MCF 10A (cell line): ENCODE results near the gene STPG1. TPM values are rescaled to one million over a fixed set of nuclear protein-coding genes. Genes with fewer than 3 reads are reported as not detected.
A peak's percentile ranks its signal among the peaks of the same experiment; 100 is the strongest.

Experiments used
- BruUV-seq: library from RNA; stranded (reverse); fragments of 400-500 nt; replicated peaks from 2 replicates; lab custom pipeline; 2021; lab: Mats Ljungman, UMichigan
- CTCF ChIA-PET: fragments of 300-600 bp; sonication (Branson Sonifier 250); formaldehyde crosslinking; extraction: SDS; loops from one replicate; lab custom pipeline; 2021; ENCODE audit warnings: antibody characterized with exemption, inconsistent platforms; lab: Yijun Ruan, JAX
- POLR2A ChIA-PET: fragments of 300-600, 350-650 bp; sonication (Branson Sonifier 250); formaldehyde crosslinking; extraction: SDS; loops from one replicate; lab custom pipeline; 2020; ENCODE audit warnings: antibody characterized with exemption, inconsistent platforms; lab: Yijun Ruan, JAX
- DNase-seq: peaks from one replicate; pipeline ENCODE4 v3.0.0-alpha.2; 2018; ENCODE audit not compliant: unreplicated experiment
- H3K27ac Mint-ChIP-seq: one replicate; pipeline ENCODE4 v1.8.0; 2022; ENCODE audit warnings: mild to moderate bottlenecking, low read depth, mixed read lengths; ENCODE audit not compliant: unreplicated experiment
- H3K27me3 Mint-ChIP-seq: one replicate; pipeline ENCODE4 v1.8.0; 2022; ENCODE audit warnings: mixed read lengths; ENCODE audit not compliant: insufficient read depth, unreplicated experiment
- H3K36me3 Mint-ChIP-seq: one replicate; pipeline ENCODE4 v1.8.0; 2022; ENCODE audit warnings: mild to moderate bottlenecking, moderate library complexity, mixed read lengths; ENCODE audit not compliant: insufficient read depth, unreplicated experiment
- H3K4me1 Mint-ChIP-seq: one replicate; pipeline ENCODE4 v1.8.0; 2022; ENCODE audit warnings: mixed read lengths; ENCODE audit not compliant: insufficient read depth, unreplicated experiment
- H3K4me3 Mint-ChIP-seq: one replicate; pipeline ENCODE4 v1.8.0; 2022; ENCODE audit warnings: mild to moderate bottlenecking, moderate library complexity, mixed read lengths; ENCODE audit not compliant: unreplicated experiment
- H3K9me3 Mint-ChIP-seq: one replicate; pipeline ENCODE4 v1.8.0; 2022; ENCODE audit warnings: mixed read lengths; ENCODE audit not compliant: unreplicated experiment
- CTCF ChIP-seq: fragments of 200-600 bp; IDR thresholded peaks from one replicate; pipeline ENCODE4 v1.8.0; 2022; ENCODE audit warnings: antibody characterized with exemption, mild to moderate bottlenecking; ENCODE audit not compliant: unreplicated experiment
- intact Hi-C: fragments of 100-400 bp; cut with micrococcal nuclease; formaldehyde crosslinking; loops from 2 replicates; pipeline ENCODE4 v1.14.1; 2022
- total RNA-seq: library from RNA; stranded (reverse); gene quantifications from 2 replicates; pipeline ENCODE4 v1.2.3, GENCODE V29; 2022

The STPG1 gene
- total RNA-seq, 1 experiment from 2014 or later: 19.7 TPM

GRCh38 chr1:24338447-24338846 is 75.1 kb downstream of the STPG1 start:
- no peak for TF ChIP-seq CTCF
- H3K4me1 Mint-ChIP-seq: peaks cover 10% of the 10 kb centered on the region
- intact Hi-C loops: no loop called here
- H3K36me3 Mint-ChIP-seq: peaks cover 19% of the 10 kb centered on the region
- ChIA-PET POLR2A (interaction anchor here (0.6 to 0.9 kb wide), 2 partner anchors 10 to 13 kb away, joined by 3 read pairs; no protein-coding TSS in a partner anchor), CTCF (interaction anchor here (1.6 to 1.7 kb wide), 2 partner anchors 53 to 137 kb away, joined by 7 to 8 read pairs; no protein-coding TSS in a partner anchor)
- no peak overlapping the region for H3K4me3 Mint-ChIP-seq
- no peaks in the 10 kb centered on the region for H3K9me3 Mint-ChIP-seq
- BruUV-seq: no TSS peak
- H3K27me3 Mint-ChIP-seq: no peaks in the 10 kb centered on the region
- no peak overlapping the region for H3K27ac Mint-ChIP-seq
- DNase-seq: no peak

- H3K4me3 Mint-ChIP-seq: no peak overlapping the region
- H3K27ac Mint-ChIP-seq: no peak overlapping the region
- DNase-seq: no peak
- peaks cover 18% of the 10 kb centered on the region for H3K36me3 Mint-ChIP-seq
- H3K9me3 Mint-ChIP-seq: no peaks in the 10 kb centered on the region
- no peaks in the 10 kb centered on the region for H3K27me3 Mint-ChIP-seq
- POLR2A ChIA-PET: interaction anchor here (0.6 to 1.0 kb wide), 3 partner anchors 11 to 896 kb away, joined by 3 read pairs; no protein-coding TSS in a partner anchor
- BruUV-seq: no TSS peak
- H3K4me1 Mint-ChIP-seq: peaks cover 10% of the 10 kb centered on the region
- TF ChIP-seq CTCF: no peak
- intact Hi-C loops: no loop called here
- CTCF ChIA-PET: interaction anchor here (1.0 to 1.7 kb wide), 2 partner anchors 47 to 136 kb away, joined by 4 to 7 read pairs; no protein-coding TSS in a partner anchor
Observed at GRCh38 chr1:24337455-24337854, 76.1 kb downstream of the STPG1 start.

GRCh38 chr1:24336075-24336474 is 77.5 kb downstream of the STPG1 start:
- no TSS peak for BruUV-seq
- POLR2A ChIA-PET: no interaction called here
- Mint-ChIP-seq H3K36me3 (peaks cover 9% of the 10 kb centered on the region), H3K9me3 (no peaks in the 10 kb centered on the region), H3K27me3 (no peaks in the 10 kb centered on the region), H3K27ac (peak overlapping the region; percentile 43), H3K4me3 (no peak overlapping the region), H3K4me1 (peaks cover 10% of the 10 kb centered on the region)
- no peak for DNase-seq
- CTCF ChIA-PET: interaction anchor here (0.6 kb wide), 1 partner anchor 138 kb away, joined by 3 read pairs; no protein-coding TSS in a partner anchor
- no peak for TF ChIP-seq CTCF
- intact Hi-C loops: no loop called here

- H3K36me3 Mint-ChIP-seq: no peaks in the 10 kb centered on the region
- ChIA-PET POLR2A (interaction anchor here (1.0 to 2.4 kb wide), 3 partner anchors 10 to 60 kb away, joined by 4 to 11 read pairs (median 4); partner anchors contain the start of gene GRHL3), CTCF (interaction anchor here (0.7 to 1.6 kb wide), 3 partner anchors 11 to 741 kb away, joined by 3 to 4 read pairs (median 4); no protein-coding TSS in a partner anchor)
- no peaks in the 10 kb centered on the region for H3K27me3 Mint-ChIP-seq
- peaks cover 23% of the 10 kb centered on the region for H3K4me1 Mint-ChIP-seq
- no peak for TF ChIP-seq CTCF
- H3K9me3 Mint-ChIP-seq: no peaks in the 10 kb centered on the region
- H3K27ac Mint-ChIP-seq: no peak overlapping the region
- no peak overlapping the region for H3K4me3 Mint-ChIP-seq
- BruUV-seq: no TSS peak
- intact Hi-C loops: no loop called here
- no peak for DNase-seq
Observed at GRCh38 chr1:24331961-24332673, 81.5 kb downstream of the STPG1 start.
